ENCODE results near the gene CFAP57.
"Not testable (repeated sequence)": the region's sequence is repeated elsewhere in the genome, so short reads cannot be mapped to it uniquely, and the experiment has no call there.

The CFAP57 gene

GRCh38 chr1:43172527-43172972 is 420 bp downstream of the CFAP57 start:
- peak; percentile 79 for DNase-seq (ENCODE audit: low spot score)

- no peak for DNase-seq (ENCODE audit: low spot score)
These were observed 2.7 kb downstream of the CFAP57 start for GRCh38 chr1:43174873-43175272.

- DNase-seq (ENCODE audit: low spot score): no peak
These were observed 5.6 kb downstream of the CFAP57 start for GRCh38 chr1:43177691-43178090.

DNA sequence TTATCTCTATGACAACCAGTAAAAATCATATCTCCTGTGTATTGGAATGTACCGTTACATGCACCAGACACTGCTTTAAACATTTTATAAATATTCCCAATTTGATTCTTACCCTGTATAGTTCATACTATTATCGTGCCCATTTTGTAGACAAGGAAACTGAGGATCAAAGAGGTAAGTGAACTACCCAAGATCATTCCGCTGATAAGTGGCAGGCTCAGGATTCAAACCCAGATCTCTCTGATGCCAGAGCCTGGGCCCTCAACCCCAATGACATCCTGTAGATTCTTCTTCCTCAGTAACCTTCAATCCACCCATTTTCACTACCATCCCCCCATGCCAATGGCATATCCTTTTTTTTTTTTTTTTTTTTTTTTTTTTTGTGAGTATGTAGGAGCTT is 12.3 kb downstream of the CFAP57 start:
- no peak for DNase-seq (ENCODE audit: low spot score)

GRCh38 chr1:43184995-43185394 is 12.9 kb downstream of the CFAP57 start:
- peak; percentile 7 for DNase-seq (ENCODE audit: low spot score)

GRCh38 chr1:43188106-43188505 is 16.0 kb downstream of the CFAP57 start:
- DNase-seq (ENCODE audit: low spot score): no peak

- DNase-seq (ENCODE audit: low spot score): no peak
These were observed 22.4 kb downstream of the CFAP57 start for GRCh38 chr1:43194509-43194908.

- DNase-seq (ENCODE audit: low spot score): peak; percentile 7
These were observed 25.4 kb downstream of the CFAP57 start for GRCh38 chr1:43197343-43198127.

- no peak for DNase-seq (ENCODE audit: low spot score)
These were observed 27.1 kb downstream of the CFAP57 start for GRCh38 chr1:43199093-43199726.

- no peak for DNase-seq (ENCODE audit: low spot score)
These were observed 31.7 kb downstream of the CFAP57 start for GRCh38 chr1:43203859-43204258.

DNA sequence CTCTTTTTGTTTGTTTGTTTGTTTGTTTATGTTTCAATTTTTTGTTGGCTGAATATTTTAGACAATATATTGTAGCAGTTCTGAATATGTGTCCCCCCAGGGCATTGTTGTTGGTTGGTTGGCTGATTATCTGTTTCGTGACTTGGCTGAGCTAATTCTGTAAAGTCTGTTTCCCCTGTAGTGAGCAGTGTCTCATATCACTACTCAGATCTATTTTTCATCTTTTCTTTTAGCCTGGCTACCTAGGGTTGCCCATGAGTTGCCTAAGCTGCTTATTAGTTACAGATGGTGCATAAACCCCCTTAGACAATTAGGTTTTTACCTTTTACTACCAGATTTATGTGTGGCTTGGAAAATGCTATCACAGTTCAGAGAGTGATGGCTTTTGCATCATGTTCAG is 32.3 kb downstream of the CFAP57 start:
- no peak for DNase-seq (ENCODE audit: low spot score)

DNA sequence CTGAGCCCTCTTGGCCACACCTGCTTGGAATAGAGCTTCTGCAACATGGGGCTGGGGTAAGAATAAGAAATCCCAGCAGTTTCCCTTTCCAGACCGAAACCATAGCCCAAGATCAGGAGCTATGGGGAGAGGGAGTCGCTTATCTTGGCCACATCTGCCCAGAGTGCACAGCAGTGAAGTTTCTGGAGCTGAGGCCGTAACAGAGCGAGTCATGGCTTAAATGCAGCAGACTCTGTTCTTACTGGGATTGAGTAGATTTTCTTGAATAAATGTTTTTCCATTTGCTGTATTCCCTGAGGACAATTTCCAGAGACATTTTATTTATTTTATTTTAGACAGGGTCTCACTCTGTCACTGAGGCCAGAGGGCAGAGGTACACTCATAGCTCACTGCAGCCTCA is 33.5 kb downstream of the CFAP57 start:
- DNase-seq (ENCODE audit: low spot score): no peak

GRCh38 chr1:43206600-43207228 is 34.6 kb downstream of the CFAP57 start:
- DNase-seq (ENCODE audit: low spot score): no peak

DNA sequence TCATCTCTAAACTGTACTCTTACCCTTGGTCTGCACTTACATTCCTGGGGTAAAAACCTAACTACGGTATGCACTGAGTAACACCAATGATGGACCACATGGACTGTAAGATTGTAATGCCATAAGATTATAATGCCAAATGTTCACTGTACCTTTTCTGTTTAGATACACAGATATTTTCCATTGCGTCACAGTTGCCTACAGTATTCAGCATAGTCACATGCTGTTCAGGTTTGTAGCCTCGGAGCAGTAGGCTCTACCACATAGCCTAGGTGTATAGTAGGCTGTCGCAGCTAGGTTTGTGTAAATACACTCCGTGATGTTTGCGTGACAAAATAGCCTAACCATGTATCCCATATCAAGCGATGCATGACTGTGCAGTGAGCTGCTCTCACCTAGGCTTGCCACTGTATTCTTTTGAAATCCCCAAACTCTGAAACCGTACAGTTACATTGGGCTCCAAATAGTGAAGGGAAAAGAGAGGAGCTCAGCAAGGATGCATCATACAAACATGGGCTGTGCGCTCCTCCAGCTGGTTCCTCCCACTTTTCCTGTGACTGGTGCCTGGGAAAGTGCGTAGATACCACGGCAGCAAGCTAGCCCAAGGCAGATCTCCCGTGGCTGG is 35.2 kb downstream of the CFAP57 start:
- DNase-seq (ENCODE audit: low spot score): no peak

- DNase-seq (ENCODE audit: low spot score): not testable (repeated sequence)
These were observed 36.1 kb downstream of the CFAP57 start for GRCh38 chr1:43208277-43208676.

DNA sequence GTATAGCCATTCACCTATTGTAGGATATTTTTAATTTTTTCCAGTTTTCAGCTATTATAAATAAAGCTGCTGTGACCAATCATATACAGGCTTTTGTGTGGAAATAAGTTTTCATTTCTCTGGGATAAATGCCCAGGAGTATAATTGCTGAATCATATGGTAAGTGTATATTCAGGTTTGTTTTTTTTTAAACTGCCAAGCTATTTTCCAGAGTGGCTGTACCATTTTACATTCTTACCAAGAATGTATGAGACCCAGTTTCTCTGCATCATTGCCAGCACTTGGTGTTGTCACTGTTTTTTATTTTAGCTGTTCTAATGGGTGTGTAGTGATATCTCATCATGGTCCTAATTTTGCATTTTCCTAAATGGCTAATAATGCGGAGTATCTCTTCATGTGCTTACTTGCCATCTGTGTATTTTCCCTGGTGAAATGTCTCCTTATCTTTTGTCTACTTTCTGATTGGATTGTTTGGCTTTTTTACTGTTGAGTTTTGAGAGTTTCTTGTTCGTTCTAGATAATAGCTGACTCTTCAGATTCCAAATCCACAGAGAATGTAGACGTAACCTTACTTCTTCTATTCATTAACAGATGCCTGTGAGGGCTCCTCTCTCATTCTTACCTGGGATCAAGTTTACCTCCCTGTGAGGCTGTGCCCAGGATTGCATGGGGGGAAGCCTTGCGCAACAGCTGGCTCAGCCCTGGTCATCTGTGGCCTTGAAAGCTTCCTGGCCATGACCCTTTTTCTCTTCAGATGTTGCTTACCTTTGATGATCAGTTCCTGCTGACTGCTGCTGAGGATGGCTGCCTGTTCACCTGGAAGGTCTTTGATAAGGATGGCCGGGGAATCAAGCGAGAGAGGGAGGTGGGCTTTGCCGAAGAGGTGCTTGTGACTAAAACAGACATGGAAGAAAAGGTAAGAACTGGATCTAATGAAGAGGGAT is 42.6 kb downstream of the CFAP57 start:
- DNase-seq (ENCODE audit: low spot score): no peak

DNA sequence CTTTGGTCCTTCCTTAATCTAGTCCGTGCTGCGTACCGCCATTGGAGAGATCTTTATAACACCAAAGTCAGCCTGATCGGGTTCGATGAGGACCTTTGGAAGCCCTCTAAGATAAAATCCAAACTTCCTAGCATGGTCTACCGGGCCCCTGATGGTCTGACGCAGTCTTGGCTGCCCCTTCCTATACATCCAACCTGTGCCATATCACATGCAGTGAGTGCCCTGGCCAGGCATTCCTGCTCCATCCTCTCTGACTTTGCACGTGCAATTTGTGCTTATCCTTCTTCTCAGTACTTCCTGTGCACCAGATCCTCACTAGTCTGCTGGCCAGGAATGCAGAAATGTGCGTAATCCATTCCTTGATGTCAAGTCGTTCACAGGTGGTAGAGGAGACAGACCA is 45.6 kb downstream of the CFAP57 start:
- DNase-seq (ENCODE audit: low spot score): no peak

DNA sequence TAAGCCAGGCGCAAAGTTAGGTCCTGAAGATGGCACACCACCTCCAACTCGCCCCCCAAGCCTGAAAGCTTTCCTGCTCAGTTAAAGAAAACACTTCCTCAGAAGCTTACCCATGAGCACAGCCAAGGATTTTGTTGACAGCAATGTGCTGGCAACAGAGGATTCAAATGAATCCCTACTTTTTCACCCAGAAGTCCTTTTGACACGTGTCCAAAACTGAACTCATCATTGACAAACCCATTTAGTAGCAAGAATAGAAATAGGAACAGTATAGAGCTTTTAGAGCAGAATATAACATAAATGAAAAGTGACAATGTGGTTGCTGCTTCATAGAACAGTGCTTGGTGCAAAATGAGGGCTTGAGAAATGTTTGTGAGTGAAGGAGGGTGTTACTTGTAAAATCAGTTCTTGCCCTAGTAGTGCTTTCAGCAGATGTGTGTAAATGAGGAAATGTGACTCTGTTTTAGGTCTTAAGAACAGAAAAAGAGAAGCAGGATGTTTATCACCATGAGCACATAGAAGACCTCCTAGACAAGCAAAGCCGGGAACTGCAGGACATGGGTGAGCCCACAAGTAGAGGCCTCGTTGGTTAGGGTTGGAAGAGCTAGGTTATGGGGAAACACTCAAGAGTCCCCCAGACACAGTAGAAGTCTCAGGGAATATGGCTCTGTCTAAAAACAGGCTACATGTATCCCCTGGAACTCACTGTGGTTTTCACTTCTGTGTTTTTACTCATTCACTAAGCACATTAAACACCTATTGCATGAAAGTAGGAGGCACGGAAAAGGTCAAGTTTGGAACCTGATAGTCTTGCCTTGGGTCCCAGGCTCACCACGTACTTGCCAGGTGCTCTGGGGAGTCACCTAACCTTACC is 49.0 kb downstream of the CFAP57 start:
- no peak for DNase-seq (ENCODE audit: low spot score)

DNA sequence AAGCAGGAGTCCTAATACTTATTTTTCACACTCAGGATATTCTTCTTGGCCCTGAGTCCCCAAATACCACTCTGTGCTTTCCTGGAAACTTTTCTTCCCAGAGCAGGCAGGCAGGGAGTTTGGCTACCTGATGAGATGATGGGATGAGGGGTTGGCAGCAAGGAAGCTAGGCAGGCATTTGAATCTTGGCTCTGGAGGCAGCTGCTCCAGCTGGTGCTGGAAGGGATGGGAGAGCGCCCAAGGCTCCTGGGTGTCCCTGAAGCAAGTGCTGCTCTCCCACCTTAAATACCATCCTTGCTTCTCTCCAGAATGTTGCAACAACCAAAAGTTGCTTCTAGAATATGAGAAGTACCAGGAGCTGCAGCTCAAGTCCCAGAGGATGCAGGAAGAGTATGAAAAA is 49.7 kb downstream of the CFAP57 start:
- no peak for DNase-seq (ENCODE audit: low spot score)

GRCh38 chr1:43222879-43223278 is 50.7 kb downstream of the CFAP57 start:
- no peak for DNase-seq (ENCODE audit: low spot score)
